Psoas muscle (tissue), 8 donors: ENCODE data around the gene LPAR1. TPM values are rescaled to one million over a fixed set of nuclear protein-coding genes. Genes with fewer than 3 reads are reported as not detected.

Source experiments
- ATAC-seq, 4 donors: fragments of 200-7000 bp; cut with Tn5 transposase; one replicate each; pipeline ENCODE4 v1.9.1; 2020; ENCODE audit warnings: moderate library complexity in 3 of 4, mild to moderate bottlenecking in 2 of 4
- DNase-seq, 2 donors: peaks; one replicate each; pipeline ENCODE4 v3.0.0-alpha.2; 2020
- H3K27ac ChIP-seq: fragments of 200-600 bp; one replicate; pipeline ENCODE4 v1.8.0; 2022
- H3K27me3 ChIP-seq, 3 donors: fragments of 200-600 bp in 1 of 3; one replicate each; pipeline versions ENCODE4 v1.6.1 to v1.8.0; 2013 to 2022; ENCODE audit warnings: low read length in 2 of 3, mild to moderate bottlenecking in 2 of 3, moderate library complexity in 1 of 3; ENCODE audit not compliant: insufficient read depth in 3 of 3
- H3K36me3 ChIP-seq, 2 donors: fragments of 200-600 bp in 1 of 2; one replicate each; pipeline versions ENCODE4 v1.6.1 to v1.8.0; 2013 to 2022; ENCODE audit warnings: low read depth in 1 of 2, mild to moderate bottlenecking in 1 of 2, moderate library complexity in 1 of 2; ENCODE audit not compliant: insufficient read depth in 1 of 2
- H3K4me1 ChIP-seq: fragments of 200-600 bp; one replicate; pipeline ENCODE4 v1.8.0; 2022
- H3K4me3 ChIP-seq: fragments of 200-600 bp; one replicate; pipeline ENCODE4 v1.8.0; 2022; ENCODE audit warnings: mild to moderate bottlenecking
- H3K9me3 ChIP-seq: fragments of 200-600 bp; one replicate; pipeline ENCODE4 v1.8.0; 2022
- WGBS, 3 donors: extraction: QIAGEN DNeasy Blood & Tissue Kit; methylation state at CpG; one replicate each; pipeline versions ENCODE4 v1.1.6 to v1.1.7; 2013; 5-methylcytosine and 5-hydroxymethylcytosine counted together
- intact Hi-C, 2 donors: fragments of 100-400 bp; cut with DNase I; formaldehyde crosslinking; loops; one replicate each; pipeline versions ENCODE4 v1.11.0 to v1.14.2; 2022
- polyA plus RNA-seq, 3 donors: library from polyadenylated mRNA; stranded (reverse); fragments of 200-250 nt; gene quantifications; one replicate each; pipeline ENCODE4 v1.2.3, GENCODE V29; 2013
- total RNA-seq, 4 donors: library from RNA; stranded (reverse); fragmentation: NEBNext Ultra II Directional in 2 of 4; extraction: Animal tissue kit (Norgen Biotek cat#: 25700) in 2 of 4; gene quantifications; one replicate each; pipeline versions ENCODE4 v1.2.1 to v1.2.4, GENCODE V29; 2021 to 2023
- TF ChIP-seq, protein P1 (sequence below): fragments of 200-600 bp; IDR thresholded peaks from one replicate; pipeline ENCODE4 v1.8.0; 2022; ENCODE audit warnings: antibody characterized with exemption
- donor health status: healthy with polysubstance abuse.
- donor health status: DM: no; HTN: no; CAD: no; lungs with moderate emphysema.
- donor health status: Bipolar disorder and iron deficiency.
- donor health status: healthy.
- donor health status: DM: yes; HTN: yes; CAD: no.
- donor health status: DM: no; HTN: no; CAD: no.
- donor health status: DM: no; HTN: no; CAD: no.
- donor health status: DM: yes; HTN: yes; CAD: no.

The LPAR1 gene
- total and polyA plus RNA-seq, 7 donors: 2.5 to 7.7 (median 4.7) TPM

DNA sequence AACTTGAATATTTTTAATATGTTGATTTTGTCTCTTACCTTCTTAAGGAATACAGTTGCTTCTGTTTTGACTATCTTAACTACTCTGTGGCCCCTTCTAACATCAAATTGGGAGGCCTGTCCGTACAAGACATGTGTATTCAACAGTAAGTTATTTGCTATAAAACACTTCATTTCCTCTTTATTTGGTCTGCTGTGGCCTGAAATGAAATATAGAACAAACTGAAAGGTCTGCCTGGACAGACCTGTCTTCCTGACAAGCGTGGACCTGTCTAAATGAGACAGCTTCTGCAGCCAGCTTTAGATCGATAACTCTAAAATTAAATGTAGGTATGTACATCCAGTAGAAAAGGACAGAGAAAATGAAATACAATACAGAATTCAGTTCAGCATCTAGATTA lies 2.2 kb upstream of the LPAR1 start:
- H3K27ac ChIP-seq: no peak overlapping the region
- DNase-seq (no peak), ATAC-seq (no peak)
- WGBS, 3 donors: 77 to 80% (median 79%) methylated on average over 3 of the region's 3 CpGs
- TF ChIP-seq, protein P1, sequence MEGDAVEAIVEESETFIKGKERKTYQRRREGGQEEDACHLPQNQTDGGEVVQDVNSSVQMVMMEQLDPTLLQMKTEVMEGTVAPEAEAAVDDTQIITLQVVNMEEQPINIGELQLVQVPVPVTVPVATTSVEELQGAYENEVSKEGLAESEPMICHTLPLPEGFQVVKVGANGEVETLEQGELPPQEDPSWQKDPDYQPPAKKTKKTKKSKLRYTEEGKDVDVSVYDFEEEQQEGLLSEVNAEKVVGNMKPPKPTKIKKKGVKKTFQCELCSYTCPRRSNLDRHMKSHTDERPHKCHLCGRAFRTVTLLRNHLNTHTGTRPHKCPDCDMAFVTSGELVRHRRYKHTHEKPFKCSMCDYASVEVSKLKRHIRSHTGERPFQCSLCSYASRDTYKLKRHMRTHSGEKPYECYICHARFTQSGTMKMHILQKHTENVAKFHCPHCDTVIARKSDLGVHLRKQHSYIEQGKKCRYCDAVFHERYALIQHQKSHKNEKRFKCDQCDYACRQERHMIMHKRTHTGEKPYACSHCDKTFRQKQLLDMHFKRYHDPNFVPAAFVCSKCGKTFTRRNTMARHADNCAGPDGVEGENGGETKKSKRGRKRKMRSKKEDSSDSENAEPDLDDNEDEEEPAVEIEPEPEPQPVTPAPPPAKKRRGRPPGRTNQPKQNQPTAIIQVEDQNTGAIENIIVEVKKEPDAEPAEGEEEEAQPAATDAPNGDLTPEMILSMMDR: no peak
- H3K4me3 ChIP-seq: no peak overlapping the region
- intact Hi-C loops: no loop called here
- H3K4me1 ChIP-seq: no peaks in the 10 kb centered on the region
- no peaks in the 10 kb centered on the region for H3K36me3 ChIP-seq
- peaks cover 0 to 41% (median 8%) of the 10 kb centered on the region in 3 donors for H3K27me3 ChIP-seq
- no peaks in the 10 kb centered on the region for H3K9me3 ChIP-seq

DNA sequence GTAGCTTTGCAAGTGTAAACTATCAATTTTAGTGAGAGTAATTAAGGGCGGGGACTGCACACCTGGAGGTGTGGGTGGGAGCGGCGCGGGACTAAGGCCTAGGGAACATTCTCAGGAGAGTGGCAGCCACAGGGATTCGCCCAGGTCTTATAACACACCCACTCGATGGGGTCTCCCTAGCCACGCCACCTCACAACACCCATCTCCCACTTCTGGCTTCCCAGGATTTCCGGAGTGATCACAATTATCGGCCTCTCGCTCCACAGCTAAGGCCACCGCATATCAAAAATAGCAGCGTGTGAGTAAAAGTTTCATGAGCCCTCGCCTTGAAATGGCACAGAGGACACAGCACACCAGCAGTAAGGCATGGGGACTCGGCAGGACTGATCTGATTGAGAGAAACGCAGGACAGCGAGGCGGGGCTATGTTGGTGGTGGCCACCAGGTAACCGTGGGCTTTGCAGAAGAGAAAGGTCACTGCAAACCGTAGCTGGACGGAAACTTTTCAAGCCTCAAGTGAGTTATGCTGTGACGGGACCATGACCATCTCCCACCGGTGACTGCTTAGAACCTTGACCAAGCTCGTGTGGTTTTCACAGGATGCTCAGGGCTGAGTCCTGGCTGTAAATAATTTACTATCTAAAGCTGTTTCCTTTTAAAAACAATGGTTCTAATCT lies 1.1 kb upstream of the LPAR1 start:
- H3K4me1 ChIP-seq: no peaks in the 10 kb centered on the region
- H3K4me3 ChIP-seq: peak overlapping the region; percentile 66
- DNase-seq (peak in 1 of 2 donors; percentile 49), ATAC-seq (peak in 1 of 4 donors; percentile 5)
- WGBS, 3 donors: 35 to 50% (median 42%) methylated on average over 23 of the region's 23 CpGs
- H3K9me3 ChIP-seq: no peaks in the 10 kb centered on the region
- peaks cover 0 to 46% (median 8%) of the 10 kb centered on the region in 3 donors for H3K27me3 ChIP-seq
- TF ChIP-seq, protein P1: no peak
- intact Hi-C loops: no loop called here
- H3K36me3 ChIP-seq: no peaks in the 10 kb centered on the region
- H3K27ac ChIP-seq: peak overlapping the region; percentile 55

DNA sequence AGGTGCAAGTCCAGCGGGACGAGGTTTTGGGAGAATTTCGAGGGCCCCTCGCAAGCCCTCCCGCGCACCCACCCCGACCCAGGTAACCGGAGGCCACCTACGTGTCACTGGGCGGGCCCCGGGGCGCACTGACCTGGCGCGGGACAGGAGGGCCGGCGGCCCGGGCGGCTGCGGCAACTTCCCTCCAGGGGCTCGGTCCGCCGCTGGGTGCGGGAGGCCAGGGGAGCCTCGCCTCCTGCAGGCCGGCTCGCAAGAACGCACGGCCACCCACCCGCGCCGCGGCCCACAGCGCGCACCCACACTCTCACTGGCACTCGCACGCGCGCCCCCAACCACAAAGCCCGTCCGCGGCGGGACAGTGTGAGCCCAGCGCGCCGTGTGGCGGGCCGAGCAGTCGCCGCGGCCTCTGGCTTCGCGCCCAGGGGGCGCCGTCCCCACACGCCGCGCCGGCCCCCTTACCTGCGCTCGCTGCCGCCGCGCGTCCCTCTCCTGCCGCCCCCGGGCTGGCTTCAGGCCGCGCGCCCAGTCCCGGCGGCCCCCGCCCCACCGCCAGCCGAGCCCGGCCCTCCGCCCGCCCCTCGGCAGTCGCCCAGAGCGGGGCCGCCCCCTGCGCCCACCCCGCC lies 451 bp downstream of the LPAR1 start:
- H3K36me3 ChIP-seq: no peaks in the 10 kb centered on the region
- H3K27ac ChIP-seq: peak overlapping the region; percentile 55
- H3K4me3 ChIP-seq: peak overlapping the region; percentile 66
- H3K9me3 ChIP-seq: no peaks in the 10 kb centered on the region
- H3K4me1 ChIP-seq: no peaks in the 10 kb centered on the region
- TF ChIP-seq, protein P1: no peak
- intact Hi-C loops: no loop called here
- ATAC-seq (peak in 2 of 4 donors; percentile 32 to 38), DNase-seq (peak; percentile 42 to 59)
- 0 to 1% (median 1%) methylated on average over 35 to 83 of the region's 83 CpGs for WGBS, 3 donors
- H3K27me3 ChIP-seq: peaks cover 0 to 46% (median 8%) of the 10 kb centered on the region in 3 donors

DNA sequence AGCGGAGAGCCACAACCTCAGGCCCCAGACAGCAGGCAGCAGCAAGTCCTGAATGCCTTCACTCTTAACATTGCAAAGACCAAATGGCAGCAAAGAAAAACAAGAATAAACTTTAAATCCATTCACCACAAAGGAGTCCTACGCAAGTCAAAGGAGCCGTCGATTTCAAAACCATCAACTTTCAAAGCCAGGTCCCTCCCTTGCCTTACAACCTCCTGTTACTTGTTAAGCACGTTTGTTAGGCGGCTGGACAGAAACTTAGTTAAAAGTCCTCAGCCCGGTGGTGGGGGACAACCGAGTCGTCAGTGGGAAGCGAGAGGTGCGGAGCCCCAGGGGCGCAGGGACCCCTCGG lies 938 bp downstream of the LPAR1 start:
- H3K4me3 ChIP-seq: peak overlapping the region; percentile 66
- TF ChIP-seq, protein P1: no peak
- peaks cover 0 to 46% (median 8%) of the 10 kb centered on the region in 3 donors for H3K27me3 ChIP-seq
- 4 to 7% (median 6%) methylated on average over 13 of the region's 13 CpGs for WGBS, 3 donors
- no peaks in the 10 kb centered on the region for H3K36me3 ChIP-seq
- H3K9me3 ChIP-seq: no peaks in the 10 kb centered on the region
- peak overlapping the region; percentile 55 for H3K27ac ChIP-seq
- DNase-seq (no peak), ATAC-seq (peak in 1 of 4 donors; percentile 5)
- intact Hi-C loops: no loop called here
- no peaks in the 10 kb centered on the region for H3K4me1 ChIP-seq
